ENCODE measurements around the gene HOXD11. TPM values are rescaled to one million over a fixed set of nuclear protein-coding genes. Genes with fewer than 3 reads are reported as not detected.

HOXD11 gene
- total RNA-seq, 2 donors from 2014 or later, result not detected

GRCh38 chr2:176102309-176102866, 4.7 kb upstream of the HOXD11 start:
- 13 to 19% methylated on average over 7 of the region's 7 CpGs for WGBS, 2 donors
- H3K4me1 ChIP-seq, result peaks cover 34% of the 10 kb centered on the region
- H3K9me3 ChIP-seq, result no peaks in the 10 kb centered on the region
- no peak for TF ChIP-seq CTCF (IDR thresholded peaks at IDR 0.05)
- TF ChIP-seq POLR2A (IDR thresholded peaks at IDR 0.05), result no peak
- peaks cover 0 to 74% of the 10 kb centered on the region in 2 donors for H3K27me3 ChIP-seq
- H3K27ac ChIP-seq, result no peak overlapping the region
- intact Hi-C loops (cut with DNase I), result no loop called here
- ATAC-seq (no peak), DNase-seq (no peak)
- H3K4me3 ChIP-seq, result no peak overlapping the region
- H3K36me3 ChIP-seq (replicated peaks in 1 of 2; ENCODE audit: insufficient read depth in 1 of 2, low read depth in 2 of 2), result no peaks in the 10 kb centered on the region

DNA sequence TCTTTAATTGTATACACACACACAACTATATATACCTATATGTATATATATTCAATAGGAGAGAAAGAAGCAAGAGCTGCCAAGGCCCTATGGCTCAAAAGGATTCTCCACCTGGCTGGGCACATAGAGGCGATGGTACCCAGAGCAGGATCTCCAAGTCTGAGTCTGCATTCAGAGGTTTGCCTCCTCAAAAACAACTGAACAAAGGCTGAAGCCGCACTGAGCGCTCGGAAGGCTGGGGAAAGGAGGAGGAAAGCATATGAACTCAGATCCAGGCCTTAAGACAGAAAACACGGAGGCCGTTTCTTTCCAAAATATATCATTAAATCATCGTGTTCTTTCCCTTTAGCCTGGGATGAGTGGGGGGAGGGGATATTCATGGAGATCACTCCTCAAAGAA, 3.9 kb upstream of the HOXD11 start:
- DNase-seq (no peak), ATAC-seq (no peak)
- no peaks in the 10 kb centered on the region for H3K9me3 ChIP-seq
- peaks cover 30% of the 10 kb centered on the region for H3K4me1 ChIP-seq
- H3K4me3 ChIP-seq, result no peak overlapping the region
- intact Hi-C loops (cut with DNase I), result no loop called here
- peaks cover 0 to 76% of the 10 kb centered on the region in 2 donors for H3K27me3 ChIP-seq
- H3K27ac ChIP-seq, result no peak overlapping the region
- no peaks in the 10 kb centered on the region for H3K36me3 ChIP-seq (replicated peaks in 1 of 2; ENCODE audit: insufficient read depth in 1 of 2, low read depth in 2 of 2)
- no peak for TF ChIP-seq CTCF (IDR thresholded peaks at IDR 0.05)
- TF ChIP-seq POLR2A (IDR thresholded peaks at IDR 0.05), result no peak
- WGBS, 2 donors, result 38 to 45% methylated on average over 7 of the region's 7 CpGs

- DNase-seq (no peak), ATAC-seq (no peak)
- TF ChIP-seq POLR2A (IDR thresholded peaks at IDR 0.05) (no peak), CTCF (IDR thresholded peaks at IDR 0.05) (no peak)
- H3K27me3 ChIP-seq, result peaks cover 0 to 71% of the 10 kb centered on the region in 2 donors
- no peaks in the 10 kb centered on the region for H3K9me3 ChIP-seq
- H3K27ac ChIP-seq, result no peak overlapping the region
- H3K4me3 ChIP-seq, result no peak overlapping the region
- WGBS, 2 donors, result 4 to 5% methylated on average over 17 of the region's 17 CpGs
- intact Hi-C loops (cut with DNase I), result no loop called here
- H3K4me1 ChIP-seq, result peaks cover 30% of the 10 kb centered on the region
- H3K36me3 ChIP-seq (replicated peaks in 1 of 2; ENCODE audit: insufficient read depth in 1 of 2, low read depth in 2 of 2), result no peaks in the 10 kb centered on the region
Observed at GRCh38 chr2:176103742-176104315, 3.3 kb upstream of the HOXD11 start.

GRCh38 chr2:176104316-176105077, 2.6 kb upstream of the HOXD11 start:
- peaks cover 28% of the 10 kb centered on the region for H3K4me1 ChIP-seq
- 2 to 4% methylated on average over 54 to 55 of the region's 56 CpGs for WGBS, 2 donors
- H3K9me3 ChIP-seq, result no peaks in the 10 kb centered on the region
- ATAC-seq, result no peak
- H3K36me3 ChIP-seq (replicated peaks in 1 of 2; ENCODE audit: insufficient read depth in 1 of 2, low read depth in 2 of 2), result no peaks in the 10 kb centered on the region
- H3K4me3 ChIP-seq, result no peak overlapping the region
- DNase-seq, result no peak
- TF ChIP-seq CTCF (IDR thresholded peaks at IDR 0.05) (no peak), POLR2A (IDR thresholded peaks at IDR 0.05) (no peak)
- H3K27me3 ChIP-seq, result peaks cover 0 to 71% of the 10 kb centered on the region in 2 donors
- intact Hi-C loops (cut with DNase I), result no loop called here
- H3K27ac ChIP-seq, result no peak overlapping the region

Measured in body of pancreas (tissue), 4 donors.